Activated naive CD4-positive, alpha-beta T cell treated with anti-CD3 and anti-CD28 coated beads, Interleukin-2, amount 10 ng/mL, durations not matched to agents 7 days and 5 days (primary cell): ENCODE results near the gene INTS3.
"Not testable (repeated sequence)": the region's sequence is repeated elsewhere in the genome, so short reads cannot be mapped to it uniquely, and the experiment has no call there.

ENCODE experiments used
- CTCF ChIA-PET: fragments of 350-600 bp; sonication (Branson Sonifier 250); formaldehyde crosslinking; loops from one replicate; lab custom pipeline; 2021; ENCODE audit warnings: antibody characterized with exemption; lab: Charles Lee
- DNase-seq: peaks from one replicate; pipeline ENCODE4 v3.0.0-alpha.2; 2020
- H3K27ac Mint-ChIP-seq: one replicate; pipeline ENCODE4 v1.8.0; 2021; ENCODE audit warnings: mild to moderate bottlenecking, moderate library complexity, mixed read lengths
- H3K27me3 Mint-ChIP-seq: one replicate; pipeline ENCODE4 v1.8.0; 2021; ENCODE audit warnings: mild to moderate bottlenecking, mixed read lengths
- H3K36me3 Mint-ChIP-seq: one replicate; pipeline ENCODE4 v1.8.0; 2021; ENCODE audit warnings: mixed read lengths
- H3K4me1 Mint-ChIP-seq: one replicate; pipeline ENCODE4 v1.8.0; 2021; ENCODE audit warnings: mixed read lengths
- H3K4me3 Mint-ChIP-seq: one replicate; pipeline ENCODE4 v1.8.0; 2021; ENCODE audit warnings: mild to moderate bottlenecking, moderate library complexity, mixed read lengths
- H3K9me3 Mint-ChIP-seq: one replicate; pipeline ENCODE4 v1.8.0; 2021; ENCODE audit warnings: mixed read lengths

Gene INTS3

DNA sequence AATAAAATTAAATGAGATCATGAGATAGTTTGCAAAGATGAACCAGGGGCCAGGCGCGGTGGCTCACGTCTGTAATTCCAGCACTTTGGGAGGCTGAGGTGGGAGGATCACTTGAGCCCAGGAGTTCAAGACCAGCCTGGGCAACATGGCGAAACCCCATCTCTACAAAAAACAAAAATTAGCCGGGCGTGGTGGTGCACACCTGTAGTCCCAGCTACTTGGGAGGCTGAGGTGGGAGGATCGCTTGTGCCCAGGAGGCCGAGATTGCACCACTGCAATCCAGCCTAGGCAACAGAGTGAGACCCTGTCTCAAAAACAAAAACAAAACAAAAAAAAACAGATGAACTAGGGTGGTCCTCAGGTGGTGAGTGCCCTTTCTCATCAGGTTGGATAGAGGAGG is 54.8 kb downstream of the INTS3 start:
- Mint-ChIP-seq H3K27ac (peak overlapping the region; percentile 96), H3K4me1 (peaks cover 14% of the 10 kb centered on the region)

DNA sequence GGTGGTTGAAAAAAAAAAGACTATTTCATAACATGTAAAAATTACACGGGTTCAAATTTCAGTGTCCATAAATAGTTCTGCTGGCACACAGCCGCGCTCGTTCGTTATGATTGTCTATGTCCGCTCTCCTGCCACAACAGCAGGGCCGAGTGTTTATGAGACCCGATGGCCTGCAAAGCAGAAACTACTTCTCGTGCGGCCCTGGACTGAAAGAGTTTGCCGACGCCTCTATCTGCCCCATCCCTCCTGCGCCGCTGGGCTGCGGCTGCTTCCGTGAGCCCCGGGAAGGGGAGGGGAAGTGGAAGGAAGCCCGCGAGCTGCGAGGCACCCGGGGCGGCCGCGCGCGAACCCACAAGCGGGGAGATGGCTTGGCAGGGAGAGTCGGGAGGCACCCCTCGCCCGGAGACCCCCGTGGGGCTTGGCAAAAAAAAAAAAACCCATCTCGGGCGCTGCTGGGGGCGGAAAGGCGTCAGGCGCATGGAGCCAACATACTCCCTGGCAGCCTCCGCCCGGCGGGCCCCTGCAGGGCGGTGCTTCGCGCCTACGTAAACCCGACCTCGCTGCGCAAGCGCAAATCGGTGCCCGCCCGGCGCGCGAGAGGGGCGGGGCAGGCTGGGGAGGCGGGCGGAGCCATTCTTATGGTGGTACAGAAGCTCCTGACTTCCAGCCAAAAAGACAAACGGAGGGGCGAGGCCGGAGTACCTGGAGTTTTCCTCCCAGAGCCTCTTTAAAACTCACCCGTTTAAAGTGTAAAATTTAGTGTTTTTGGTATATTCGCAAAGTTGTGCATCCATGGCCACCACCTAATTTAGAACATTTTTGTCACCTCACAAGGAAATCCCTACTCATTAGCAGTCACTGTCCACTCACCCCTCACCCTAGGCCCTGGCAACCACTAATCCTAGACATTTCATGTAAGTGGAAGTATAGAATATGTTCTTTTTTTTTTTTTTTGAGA is 55.7 kb downstream of the INTS3 start:
- no peaks in the 10 kb centered on the region for H3K9me3 Mint-ChIP-seq
- peaks cover 23% of the 10 kb centered on the region for H3K27me3 Mint-ChIP-seq
- CTCF ChIA-PET: interaction anchor here (1.0 kb wide), 3 partner anchors 13 to 203 kb away, joined by 4 to 5 read pairs (median 4); partner anchors contain the start of gene NPR1
- peak overlapping the region; percentile 96 for H3K27ac Mint-ChIP-seq
- H3K36me3 Mint-ChIP-seq: no peaks in the 10 kb centered on the region
- peak overlapping the region; percentile 91 for H3K4me3 Mint-ChIP-seq
- peaks cover 14% of the 10 kb centered on the region for H3K4me1 Mint-ChIP-seq
- DNase-seq: peak; percentile 94

More for the DNA sequence above, 54.8 kb downstream of the INTS3 start:
- Mint-ChIP-seq H3K27me3 (peaks cover 16% of the 10 kb centered on the region), H3K4me3 (peak overlapping the region; percentile 91)
- H3K36me3 Mint-ChIP-seq, CTCF ChIA-PET, DNase-seq, H3K9me3 Mint-ChIP-seq: not testable (repeated sequence)

- CTCF ChIA-PET: interaction anchor here (1.4 kb wide), 1 partner anchor 11 kb away, joined by 3 read pairs; no protein-coding TSS in a partner anchor
- Mint-ChIP-seq H3K36me3 (no peaks in the 10 kb centered on the region), H3K4me3 (no peak overlapping the region), H3K9me3 (no peaks in the 10 kb centered on the region), H3K27me3 (peaks cover 30% of the 10 kb centered on the region), H3K27ac (peak overlapping the region; percentile 2), H3K4me1 (peaks cover 38% of the 10 kb centered on the region)
- DNase-seq: no peak
These were observed 58.4 kb downstream of the INTS3 start for GRCh38 chr1:153786038-153786790.

DNA sequence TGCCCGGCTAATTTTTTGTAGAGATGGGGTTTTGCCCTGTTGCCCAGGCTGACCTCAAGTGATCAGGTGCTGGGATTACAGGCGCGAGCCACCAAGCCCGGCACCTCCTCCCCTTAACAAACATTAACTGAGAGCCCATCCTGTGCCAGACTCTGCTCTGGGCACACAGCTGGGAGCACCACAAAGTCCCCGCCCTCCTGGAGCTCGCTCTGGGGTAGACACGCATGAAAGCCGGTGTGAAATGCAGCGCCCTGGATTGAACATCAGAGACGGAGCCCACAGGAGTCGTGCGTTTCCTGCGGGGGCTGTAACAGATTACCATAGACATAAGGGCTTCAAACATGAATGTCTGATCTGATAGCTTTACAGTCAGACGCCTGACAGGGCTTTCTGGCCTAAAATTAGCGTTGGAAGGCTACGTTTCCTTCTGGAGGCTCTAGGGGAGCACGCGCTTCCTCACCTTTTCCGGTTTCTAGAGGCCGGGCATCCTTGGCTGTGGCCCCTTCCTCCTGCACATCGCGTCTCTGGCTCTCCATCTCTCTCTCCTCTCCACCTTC is 61.7 kb downstream of the INTS3 start:
- Mint-ChIP-seq H3K27me3 (peaks cover 38% of the 10 kb centered on the region), H3K36me3 (no peaks in the 10 kb centered on the region), H3K4me3 (no peak overlapping the region), H3K9me3 (no peaks in the 10 kb centered on the region), H3K27ac (peak overlapping the region; percentile 24), H3K4me1 (peaks cover 49% of the 10 kb centered on the region)
- peak; percentile 35 for DNase-seq
- CTCF ChIA-PET: interaction anchor here (0.7 to 1.5 kb wide), 3 partner anchors 39 to 196 kb away, joined by 3 to 6 read pairs (median 3); partner anchors contain the start of gene RAB13

DNA sequence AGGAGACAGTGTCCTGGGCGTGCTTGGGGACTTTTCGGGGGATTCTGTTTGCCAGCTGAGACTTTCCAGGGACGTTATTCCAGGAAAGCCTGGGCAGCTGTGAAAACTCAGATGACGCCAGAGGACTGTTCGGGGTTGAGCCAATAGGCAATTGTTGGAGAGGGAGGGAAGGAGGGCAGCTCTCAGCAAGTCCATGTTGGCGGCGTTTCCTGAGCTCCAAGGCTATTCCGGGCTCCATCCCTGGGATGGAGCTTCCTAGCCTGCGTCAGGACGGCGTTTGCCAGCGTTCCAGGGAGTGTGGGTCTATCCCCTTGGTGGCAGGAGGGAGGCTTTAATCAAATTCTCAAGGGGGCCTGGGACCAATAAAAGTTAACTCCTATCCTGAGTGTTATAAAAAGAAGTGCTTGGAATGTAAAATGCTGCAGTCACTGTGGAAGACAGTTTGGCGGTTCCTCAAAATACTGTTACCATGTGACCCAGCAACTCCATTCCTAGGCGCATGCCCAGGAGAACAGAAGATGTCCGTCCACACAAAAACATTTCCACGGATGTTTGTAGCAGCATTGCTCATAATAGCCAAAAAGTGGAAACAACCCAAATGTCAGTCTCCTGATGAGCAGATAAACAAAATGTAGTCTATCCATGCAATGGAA is 62.6 kb downstream of the INTS3 start:
- Mint-ChIP-seq H3K27ac (peak overlapping the region; percentile 65), H3K9me3 (no peaks in the 10 kb centered on the region), H3K4me3 (peak overlapping the region; percentile 3), H3K36me3 (no peaks in the 10 kb centered on the region), H3K4me1 (peaks cover 49% of the 10 kb centered on the region), H3K27me3 (peaks cover 38% of the 10 kb centered on the region)
- DNase-seq: peak; percentile 16
- CTCF ChIA-PET: interaction anchor here (1.5 to 3.3 kb wide), 2 partner anchors 156 to 196 kb away, joined by 6 to 10 read pairs; partner anchors contain the start of genes DENND4B and RAB13

DNA sequence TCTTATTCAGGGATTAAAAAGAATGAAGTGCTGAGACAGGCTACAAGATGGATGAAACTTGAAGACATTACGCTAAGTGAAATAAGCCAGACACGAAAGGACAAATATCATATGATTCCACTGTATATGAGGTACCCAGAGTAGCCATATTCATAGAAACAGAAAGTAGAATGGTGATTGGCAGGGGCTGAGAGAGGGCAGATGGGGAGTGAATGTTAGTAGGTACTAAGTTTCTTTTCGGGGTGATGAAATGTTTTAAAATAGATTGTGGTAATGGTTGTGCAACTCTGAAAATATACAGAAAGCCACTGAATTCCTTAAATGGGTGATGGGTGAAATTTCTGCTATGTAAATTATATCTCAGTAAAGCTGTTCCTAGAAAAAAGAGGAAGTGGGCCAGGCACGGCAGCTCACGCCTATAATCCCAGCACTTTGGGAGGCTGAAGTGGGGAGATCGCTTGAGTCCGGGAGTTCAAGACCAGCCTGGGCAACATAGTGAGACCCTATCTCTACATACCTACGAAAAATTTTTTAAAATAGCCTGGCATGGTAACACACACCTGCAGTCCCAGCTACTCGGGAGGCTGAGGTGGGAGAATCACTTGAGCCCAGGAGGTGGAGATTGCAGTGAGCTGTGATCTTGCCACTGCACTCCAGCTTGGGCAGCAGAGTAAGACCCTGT is 63.3 kb downstream of the INTS3 start:
- Mint-ChIP-seq H3K9me3 (no peaks in the 10 kb centered on the region), H3K36me3 (no peaks in the 10 kb centered on the region), H3K4me3 (peak overlapping the region; percentile 3), H3K27ac (peak overlapping the region; percentile 65), H3K4me1 (peaks cover 55% of the 10 kb centered on the region), H3K27me3 (peaks cover 38% of the 10 kb centered on the region)
- CTCF ChIA-PET: interaction anchor here (3.3 kb wide), 1 partner anchor 155 kb away, joined by 10 read pairs; the partner anchor contains the start of gene DENND4B
- DNase-seq: peak; percentile 46

- H3K27me3 Mint-ChIP-seq: peaks cover 41% of the 10 kb centered on the region
- peaks cover 62% of the 10 kb centered on the region for H3K4me1 Mint-ChIP-seq
- peaks cover 2% of the 10 kb centered on the region for H3K36me3 Mint-ChIP-seq
- no peak overlapping the region for H3K4me3 Mint-ChIP-seq
- CTCF ChIA-PET: interaction anchor here (3.0 to 3.3 kb wide), 2 partner anchors 154 to 195 kb away, joined by 10 to 17 read pairs; partner anchors contain the start of genes DENND4B and RAB13
- DNase-seq: peak; percentile 21
- H3K9me3 Mint-ChIP-seq: no peaks in the 10 kb centered on the region
- H3K27ac Mint-ChIP-seq: peak overlapping the region; percentile 65
These were observed 63.9 kb downstream of the INTS3 start for GRCh38 chr1:153791648-153792253.

GRCh38 chr1:153792631-153793041 is 64.8 kb downstream of the INTS3 start:
- no peak overlapping the region for H3K4me3 Mint-ChIP-seq
- peaks cover 2% of the 10 kb centered on the region for H3K36me3 Mint-ChIP-seq
- H3K27ac Mint-ChIP-seq: no peak overlapping the region
- H3K9me3 Mint-ChIP-seq: no peaks in the 10 kb centered on the region
- H3K4me1 Mint-ChIP-seq: peaks cover 69% of the 10 kb centered on the region
- DNase-seq: peak; percentile 10
- CTCF ChIA-PET: interaction anchor here (3.0 to 3.3 kb wide), 2 partner anchors 153 to 194 kb away, joined by 10 to 17 read pairs; partner anchors contain the start of genes DENND4B and RAB13
- peaks cover 33% of the 10 kb centered on the region for H3K27me3 Mint-ChIP-seq

- Mint-ChIP-seq H3K4me3 (no peak overlapping the region), H3K27me3 (peaks cover 25% of the 10 kb centered on the region), H3K9me3 (no peaks in the 10 kb centered on the region), H3K36me3 (peaks cover 2% of the 10 kb centered on the region), H3K4me1 (peaks cover 69% of the 10 kb centered on the region), H3K27ac (no peak overlapping the region)
- DNase-seq: peak; percentile 18
- CTCF ChIA-PET: interaction anchor here (3.0 to 3.3 kb wide), 2 partner anchors 153 to 193 kb away, joined by 10 to 17 read pairs; partner anchors contain the start of genes DENND4B and RAB13
These were observed 65.6 kb downstream of the INTS3 start for GRCh38 chr1:153793261-153793972.

GRCh38 chr1:153793973-153794615 is 66.2 kb downstream of the INTS3 start:
- Mint-ChIP-seq H3K36me3 (peaks cover 2% of the 10 kb centered on the region), H3K27me3 (peaks cover 22% of the 10 kb centered on the region), H3K9me3 (no peaks in the 10 kb centered on the region), H3K4me3 (no peak overlapping the region), H3K27ac (no peak overlapping the region), H3K4me1 (peaks cover 65% of the 10 kb centered on the region)
- CTCF ChIA-PET: interaction anchor here (3.0 to 3.3 kb wide), 2 partner anchors 152 to 193 kb away, joined by 10 to 17 read pairs; partner anchors contain the start of genes DENND4B and RAB13
- peak; percentile 15 for DNase-seq

DNA sequence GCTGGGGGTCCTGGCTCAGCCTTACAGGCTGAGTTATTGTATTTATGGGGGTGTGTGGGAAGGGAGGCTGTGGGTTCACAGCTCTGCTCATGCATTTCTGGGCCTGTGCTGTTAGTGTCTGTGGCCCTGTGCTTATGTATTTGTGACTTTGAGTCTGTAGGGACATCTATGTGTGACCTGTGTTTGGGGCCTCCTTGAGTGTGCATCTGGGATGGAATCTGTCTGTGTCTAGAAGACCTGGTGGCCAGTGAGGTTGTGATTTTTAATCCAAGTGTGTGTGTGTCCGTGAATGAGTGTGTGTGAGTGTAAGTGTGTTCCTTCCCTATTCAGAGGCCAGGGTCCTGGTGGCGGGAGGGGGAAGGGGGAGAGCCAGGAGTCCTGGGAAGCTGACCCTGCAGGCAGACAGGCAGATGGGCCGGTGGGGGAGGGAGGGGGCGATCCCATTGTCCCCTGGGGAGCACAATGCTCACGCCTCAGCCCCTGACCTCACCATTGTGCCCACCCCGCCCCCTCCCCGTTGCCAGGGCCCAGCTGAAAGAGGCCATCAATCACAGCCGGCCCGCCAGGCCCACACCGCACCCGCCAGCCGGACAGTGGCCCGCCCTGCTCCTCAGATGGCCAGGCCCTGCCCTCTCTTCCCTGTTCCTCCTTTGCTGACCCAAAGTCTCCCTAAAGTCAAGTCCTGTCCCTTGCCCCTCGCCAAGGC is 66.9 kb downstream of the INTS3 start:
- Mint-ChIP-seq H3K9me3 (no peaks in the 10 kb centered on the region), H3K4me1 (peaks cover 60% of the 10 kb centered on the region), H3K27me3 (peaks cover 16% of the 10 kb centered on the region), H3K36me3 (peaks cover 2% of the 10 kb centered on the region), H3K4me3 (no peak overlapping the region), H3K27ac (no peak overlapping the region)
- DNase-seq: peak; percentile 16
- CTCF ChIA-PET: interaction anchor here (1.1 to 3.0 kb wide), 2 partner anchors 152 to 192 kb away, joined by 3 to 17 read pairs; partner anchors contain the start of genes DENND4B and RAB13
